Fibroblast of pulmonary artery (primary cell): Measurements from ENCODE around the gene CWC27.
A peak's percentile ranks its signal among the peaks of the same experiment; 100 is the strongest.
"Not testable (repeated sequence)": the region's sequence is repeated elsewhere in the genome, so short reads cannot be mapped to it uniquely, and the experiment has no call there.

Experiments
- DNase-seq: peaks from one replicate; pipeline ENCODE4 v3.0.0-alpha.2; 2010; ENCODE audit warnings: low read depth
- H3K4me3 ChIP-seq: replicated peaks from 2 replicates; pipeline ENCODE4 v1.5.1; 2011; ENCODE audit warnings: low read depth, mild to moderate bottlenecking, control low read depth, low read length, moderate library complexity
- CTCF ChIP-seq: IDR thresholded peaks from 2 replicates; pipeline ENCODE4 v1.5.1; 2011; ENCODE audit warnings: mild to moderate bottlenecking, control low read depth, low read length, inconsistent platforms; ENCODE audit errors: missing control alignments

The CWC27 gene

GRCh38 chr5:64822320-64822719 lies 53.6 kb downstream of the CWC27 start:
- DNase-seq, result no peak
- no peak overlapping the region for H3K4me3 ChIP-seq

DNA sequence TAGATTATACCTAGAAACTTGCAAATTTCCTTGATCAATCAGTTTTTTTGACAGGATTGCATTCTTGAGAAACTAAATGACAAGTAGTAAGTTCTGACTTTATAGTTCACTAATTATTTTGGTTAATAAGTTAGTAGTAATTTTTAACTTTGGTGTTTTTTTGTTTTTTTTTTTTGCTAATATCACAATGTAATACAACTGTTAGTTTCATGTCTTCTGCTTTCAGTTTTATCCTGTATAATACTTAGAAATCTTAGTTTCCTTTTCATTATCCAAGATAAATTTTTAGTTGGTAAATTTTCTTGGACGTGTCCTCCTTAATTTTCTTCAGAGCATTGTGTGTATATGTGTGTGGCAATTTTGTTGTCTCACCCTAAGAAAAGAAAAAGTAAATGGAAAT lies 57.8 kb downstream of the CWC27 start:
- no peak for DNase-seq
- TF ChIP-seq CTCF, result no peak
- H3K4me3 ChIP-seq, result no peak overlapping the region

More at GRCh38 chr5:64822320-64822719, 53.6 kb downstream of the CWC27 start:
- TF ChIP-seq CTCF, result no peak

GRCh38 chr5:64827703-64828102 lies 59.0 kb downstream of the CWC27 start:
- DNase-seq, result peak; percentile 48
- H3K4me3 ChIP-seq, result no peak overlapping the region
- no peak for TF ChIP-seq CTCF

- H3K4me3 ChIP-seq, DNase-seq: not testable (repeated sequence)
Measured at GRCh38 chr5:64830650-64831049, 61.9 kb downstream of the CWC27 start.

DNA sequence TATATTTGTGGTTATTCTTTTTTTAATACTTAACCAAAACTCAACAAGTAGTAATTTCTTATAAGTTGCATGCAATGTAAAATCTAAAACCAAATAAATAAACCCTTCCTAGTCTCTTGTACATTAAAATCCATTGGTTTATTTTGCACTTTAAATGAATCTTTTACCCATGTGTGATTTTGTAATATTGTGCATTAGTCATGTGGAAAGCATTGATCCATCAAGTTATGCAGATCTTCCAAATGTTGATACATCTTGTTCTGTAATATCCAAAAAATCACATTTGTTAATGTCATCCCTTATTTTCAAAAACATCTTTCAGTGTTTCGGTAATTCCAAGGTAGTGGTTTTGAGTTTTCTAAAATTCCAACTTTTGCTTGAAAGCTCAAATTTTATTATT lies 63.3 kb downstream of the CWC27 start:
- no peak overlapping the region for H3K4me3 ChIP-seq
- TF ChIP-seq CTCF, result no peak
- no peak for DNase-seq

GRCh38 chr5:64834037-64834436 lies 65.3 kb downstream of the CWC27 start:
- TF ChIP-seq CTCF, result no peak
- DNase-seq, result peak; percentile 35

DNA sequence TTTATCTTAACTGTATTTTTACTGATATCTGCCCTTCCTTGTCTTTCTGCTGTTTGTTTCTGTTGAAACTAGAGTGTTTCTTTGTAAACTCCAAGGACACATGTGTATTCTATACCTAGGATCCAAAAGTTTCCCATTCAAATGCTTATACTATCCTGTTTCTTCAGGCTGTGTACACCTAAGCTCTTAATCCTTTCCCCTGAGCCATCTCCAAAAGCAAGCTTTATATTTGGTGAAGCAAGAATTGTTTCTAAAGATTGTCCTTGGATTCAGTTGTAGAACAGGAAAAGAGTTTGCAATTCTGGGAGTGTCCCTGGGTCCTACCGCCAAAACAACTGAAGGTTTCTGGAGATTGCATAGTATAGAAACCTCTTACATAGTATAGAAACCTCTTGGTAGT lies 65.9 kb downstream of the CWC27 start:
- no peak for TF ChIP-seq CTCF
- H3K4me3 ChIP-seq, result no peak overlapping the region
- peak; percentile 19 for DNase-seq

More at GRCh38 chr5:64834037-64834436, 65.3 kb downstream of the CWC27 start:
- H3K4me3 ChIP-seq, result no peak overlapping the region

DNA sequence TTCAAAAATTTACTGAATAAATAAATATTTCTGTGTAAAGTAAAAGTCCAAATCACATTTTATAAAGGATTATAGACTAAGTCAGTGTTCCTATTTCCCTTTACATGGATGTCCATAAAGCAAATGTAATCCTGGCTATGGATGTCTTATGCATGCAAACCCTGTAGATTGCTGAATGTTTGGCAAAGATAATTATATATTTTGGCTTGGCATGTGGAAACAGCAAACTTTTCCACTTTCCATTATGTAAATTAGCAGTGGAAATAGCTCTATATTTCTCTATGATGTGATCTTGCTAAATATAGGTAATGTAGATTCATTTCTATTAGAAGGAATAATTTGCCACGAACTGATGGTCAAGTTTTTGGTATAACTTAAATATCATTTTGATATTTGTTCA lies 66.5 kb downstream of the CWC27 start:
- TF ChIP-seq CTCF, result no peak
- DNase-seq, result no peak
- no peak overlapping the region for H3K4me3 ChIP-seq
